GM12892 (cell line): ENCODE measurements around the gene MLH3.

ENCODE experiments used
- POLR2A ChIP-seq: IDR thresholded peaks from 2 replicates; pipeline ENCODE4 v1.6.1; 2011; ENCODE audit warnings: low read depth, low read length, control low read depth
- POLR2AphosphoS5 ChIP-seq: IDR thresholded peaks from 2 replicates; pipeline ENCODE4 v1.6.1; 2011; ENCODE audit warnings: low read depth, low read length, control low read depth

GRCh38 chr14:75046899-75047298 is 4.4 kb downstream of the MLH3 start:
- TF ChIP-seq POLR2AphosphoS5, result no peak
- TF ChIP-seq POLR2A, result no peak
